ENCODE measurements around the gene NTRK2.

NTRK2 gene

GRCh38 chr9:84736081-84736480, 66.6 kb downstream of the NTRK2 start:
- DNase-seq (ENCODE audit: low read depth in 2 of 2): no peak

- DNase-seq (ENCODE audit: low read depth in 2 of 2): no peak
Measured at GRCh38 chr9:84736536-84736935, 67.0 kb downstream of the NTRK2 start.

GRCh38 chr9:84738353-84738752, 68.8 kb downstream of the NTRK2 start:
- no peak for DNase-seq (ENCODE audit: low read depth in 2 of 2)

- no peak for DNase-seq (ENCODE audit: low read depth in 2 of 2)
Measured at GRCh38 chr9:84742261-84742660, 72.7 kb downstream of the NTRK2 start.

GRCh38 chr9:84744195-84744594, 74.7 kb downstream of the NTRK2 start:
- no peak for DNase-seq (ENCODE audit: low read depth in 2 of 2)

GRCh38 chr9:84744726-84745125, 75.2 kb downstream of the NTRK2 start:
- no peak for DNase-seq (ENCODE audit: low read depth in 2 of 2)

GRCh38 chr9:84748112-84748511, 78.6 kb downstream of the NTRK2 start:
- DNase-seq (ENCODE audit: low read depth in 2 of 2): no peak

- no peak for DNase-seq (ENCODE audit: low read depth in 2 of 2)
Measured at GRCh38 chr9:84750152-84750865, 80.8 kb downstream of the NTRK2 start.

GRCh38 chr9:84751921-84752320, 82.4 kb downstream of the NTRK2 start:
- no peak for DNase-seq (ENCODE audit: low read depth in 2 of 2)

- no peak for DNase-seq (ENCODE audit: low read depth in 2 of 2)
Measured at GRCh38 chr9:84754461-84754860, 84.9 kb downstream of the NTRK2 start.

GRCh38 chr9:84754881-84755280, 85.4 kb downstream of the NTRK2 start:
- DNase-seq (ENCODE audit: low read depth in 2 of 2): no peak

GRCh38 chr9:84755380-84755779, 85.9 kb downstream of the NTRK2 start:
- DNase-seq (ENCODE audit: low read depth in 2 of 2): no peak

GRCh38 chr9:84756171-84756570, 86.6 kb downstream of the NTRK2 start:
- DNase-seq (ENCODE audit: low read depth in 2 of 2): no peak

GRCh38 chr9:84756731-84757130, 87.2 kb downstream of the NTRK2 start:
- DNase-seq (ENCODE audit: low read depth in 2 of 2): no peak

- DNase-seq (ENCODE audit: low read depth in 2 of 2): no peak
Measured at GRCh38 chr9:84758817-84759216, 89.3 kb downstream of the NTRK2 start.

- peak in 1 of 2 donors; percentile 7 for DNase-seq (ENCODE audit: low read depth in 2 of 2)
Measured at GRCh38 chr9:84759300-84759750, 89.8 kb downstream of the NTRK2 start.

- no peak for DNase-seq (ENCODE audit: low read depth in 2 of 2)
Measured at GRCh38 chr9:84759804-84760203, 90.3 kb downstream of the NTRK2 start.

- DNase-seq (ENCODE audit: low read depth in 2 of 2): no peak
Measured at GRCh38 chr9:84761137-84761808, 91.7 kb downstream of the NTRK2 start.

- DNase-seq (ENCODE audit: low read depth in 2 of 2): no peak
Measured at GRCh38 chr9:84772511-84772910, 103.0 kb downstream of the NTRK2 start.

- no peak for DNase-seq (ENCODE audit: low read depth in 2 of 2)
Measured at GRCh38 chr9:84773022-84773421, 103.5 kb downstream of the NTRK2 start.

GRCh38 chr9:84775056-84775643, 105.6 kb downstream of the NTRK2 start:
- DNase-seq (ENCODE audit: low read depth in 2 of 2): no peak

- no peak for DNase-seq (ENCODE audit: low read depth in 2 of 2)
Measured at GRCh38 chr9:84778570-84778969, 109.0 kb downstream of the NTRK2 start.

GRCh38 chr9:84779883-84780282, 110.4 kb downstream of the NTRK2 start:
- no peak for DNase-seq (ENCODE audit: low read depth in 2 of 2)

All from stimulated activated CD8-positive, alpha-beta memory T cell treated with anti-CD3 and anti-CD28 coated beads, Interleukin-15, amount 100 ng/mL, for 48 hours (primary cell).